HFF-Myc (cell line): Measurements from ENCODE around the gene PNPLA6.

Experiments
- DNase-seq: peaks from one replicate; pipeline ENCODE4 v3.0.0-alpha.2; 2011; ENCODE audit warnings: low read depth; ENCODE audit errors: extremely low read depth
- H3K4me3 ChIP-seq: replicated peaks from 2 replicates; pipeline ENCODE4 v1.5.1; 2011; ENCODE audit warnings: low read depth, mild to moderate bottlenecking, control low read depth, low read length
- CTCF ChIP-seq: IDR thresholded peaks from 2 replicates; pipeline ENCODE4 v1.5.1; 2012; ENCODE audit warnings: mild to moderate bottlenecking, low read depth, low read length, control low read depth; ENCODE audit errors: missing control alignments

The PNPLA6 gene

GRCh38 chr19:7554565-7554964 is 19.0 kb downstream of the PNPLA6 start:
- TF ChIP-seq CTCF: no peak
- no peak overlapping the region for H3K4me3 ChIP-seq
- no peak for DNase-seq

GRCh38 chr19:7554990-7555864 is 19.7 kb downstream of the PNPLA6 start:
- DNase-seq: no peak
- no peak for TF ChIP-seq CTCF
- no peak overlapping the region for H3K4me3 ChIP-seq

GRCh38 chr19:7556696-7557315 is 21.3 kb downstream of the PNPLA6 start:
- no peak for TF ChIP-seq CTCF

GRCh38 chr19:7558667-7559066 is 23.1 kb downstream of the PNPLA6 start:
- no peak overlapping the region for H3K4me3 ChIP-seq
- no peak for DNase-seq
- TF ChIP-seq CTCF: no peak

More at GRCh38 chr19:7556696-7557315, 21.3 kb downstream of the PNPLA6 start:
- no peak overlapping the region for H3K4me3 ChIP-seq
- no peak for DNase-seq

- no peak overlapping the region for H3K4me3 ChIP-seq
- no peak for TF ChIP-seq CTCF
- no peak for DNase-seq
Observed at GRCh38 chr19:7559102-7559501, 23.6 kb downstream of the PNPLA6 start.

GRCh38 chr19:7560255-7560654 is 24.7 kb downstream of the PNPLA6 start:
- no peak for TF ChIP-seq CTCF
- DNase-seq: no peak
- H3K4me3 ChIP-seq: no peak overlapping the region
